Kidney (tissue), 14 donors: ENCODE data around the gene LAMA5. TPM values are rescaled to one million over a fixed set of nuclear protein-coding genes. Genes with fewer than 3 reads are reported as not detected.

Experiments used
- DNase-seq, 5 donors: peaks; one replicate each; pipeline ENCODE4 v3.0.0-alpha.2; 2013 to 2020
- FAIRE-seq: peaks from 2 replicates; lab custom pipeline; 2012; peaks lifted over from hg19 to GRCh38; lab: Jason Lieb, UNC
- H3K27ac ChIP-seq, 2 donors: one replicate each; pipeline ENCODE4 v1.7.0; 2013; ENCODE audit warnings: low read depth in 2 of 2, low read length in 2 of 2, inconsistent platforms in 1 of 2
- H3K27me3 ChIP-seq: one replicate; pipeline ENCODE4 v1.7.1; 2013; ENCODE audit warnings: low read length, inconsistent platforms; ENCODE audit not compliant: control insufficient read depth, insufficient read depth
- H3K36me3 ChIP-seq, 3 donors: one replicate each; pipeline versions ENCODE4 v1.7.0 to v1.7.1; 2013; ENCODE audit warnings: low read length in 3 of 3, control low read depth in 1 of 3, inconsistent platforms in 1 of 3; ENCODE audit not compliant: insufficient read depth in 3 of 3, control insufficient read depth in 2 of 3
- H3K4me1 ChIP-seq, 3 donors: one replicate each; pipeline versions ENCODE4 v1.7.0 to v1.7.1; 2013; ENCODE audit warnings: low read length in 3 of 3, inconsistent platforms in 1 of 3, low read depth in 1 of 3; ENCODE audit not compliant: control insufficient read depth in 2 of 3, insufficient read depth in 2 of 3
- H3K4me3 ChIP-seq, 3 donors: one replicate each; pipeline versions ENCODE4 v1.7.0 to v1.8.1; 2013; ENCODE audit warnings: low read length in 3 of 3, control low read depth in 1 of 3, inconsistent platforms in 1 of 3
- H3K9ac ChIP-seq, 3 donors: one replicate each; pipeline versions ENCODE4 v1.7.0 to v1.7.1; 2013; ENCODE audit warnings: low read length in 3 of 3, control low read depth in 1 of 3, inconsistent platforms in 1 of 3
- H3K9me3 ChIP-seq, 3 donors: one replicate each; pipeline versions ENCODE4 v1.7.0 to v1.7.1; 2013; ENCODE audit warnings: low read length in 3 of 3, control low read depth in 1 of 3, inconsistent platforms in 1 of 3; ENCODE audit not compliant: control insufficient read depth in 2 of 3, insufficient read depth in 1 of 3
- intact Hi-C: fragments of 100-400 bp; cut with DNase I; formaldehyde crosslinking; loops from one replicate; pipeline ENCODE4 v1.11.1; 2022
- polyA plus RNA-seq: library from polyadenylated mRNA; stranded (reverse); fragments of 350-450 nt; fragmentation: Illumina TruSeq; extraction: RNeasy Lipid Tissue Mini Kit (QIAGEN cat#74804); gene quantifications from one replicate; pipeline ENCODE4 v1.2.3, GENCODE V29; 2014; ENCODE audit warnings: low read depth, low replicate concordance; ENCODE audit not compliant: insufficient read depth
- total RNA-seq: library from RNA; stranded (reverse); fragmentation: NEBNext Ultra II Directional; extraction: Animal tissue kit (Norgen Biotek cat#: 25700); gene quantifications from one replicate; pipeline ENCODE4 v1.2.1, GENCODE V29; 2021
- TF ChIP-seq, protein P1 (sequence below): IDR thresholded peaks from 3 replicates; pipeline ENCODE4 v1.5.1; 2012; ENCODE audit warnings: mild to moderate bottlenecking, moderate library complexity, borderline replicate concordance; ENCODE audit not compliant: insufficient read depth; ENCODE audit errors: extremely low read depth
- donor health status: control.
- donor health status: control.
- donor health status: control.
- donor health status: control.
- donor health status: control.
- donor health status: DM: yes; HTN: yes; CAD: no.
- donor health status: Normal renal cell carcinoma (clear cell type).

The LAMA5 gene
- total and polyA plus RNA-seq, 2 donors from 2014 or later, result 94.0 to 342 TPM

GRCh38 chr20:62296724-62297448, 70.2 kb downstream of the LAMA5 start:
- peaks cover 0 to 23% (median 23%) of the 10 kb centered on the region in 3 donors for H3K36me3 ChIP-seq
- intact Hi-C loops, result no loop called here
- H3K9ac ChIP-seq, result no peak overlapping the region
- H3K27me3 ChIP-seq, result no peaks in the 10 kb centered on the region
- no peak overlapping the region for H3K4me3 ChIP-seq
- TF ChIP-seq, protein P1, sequence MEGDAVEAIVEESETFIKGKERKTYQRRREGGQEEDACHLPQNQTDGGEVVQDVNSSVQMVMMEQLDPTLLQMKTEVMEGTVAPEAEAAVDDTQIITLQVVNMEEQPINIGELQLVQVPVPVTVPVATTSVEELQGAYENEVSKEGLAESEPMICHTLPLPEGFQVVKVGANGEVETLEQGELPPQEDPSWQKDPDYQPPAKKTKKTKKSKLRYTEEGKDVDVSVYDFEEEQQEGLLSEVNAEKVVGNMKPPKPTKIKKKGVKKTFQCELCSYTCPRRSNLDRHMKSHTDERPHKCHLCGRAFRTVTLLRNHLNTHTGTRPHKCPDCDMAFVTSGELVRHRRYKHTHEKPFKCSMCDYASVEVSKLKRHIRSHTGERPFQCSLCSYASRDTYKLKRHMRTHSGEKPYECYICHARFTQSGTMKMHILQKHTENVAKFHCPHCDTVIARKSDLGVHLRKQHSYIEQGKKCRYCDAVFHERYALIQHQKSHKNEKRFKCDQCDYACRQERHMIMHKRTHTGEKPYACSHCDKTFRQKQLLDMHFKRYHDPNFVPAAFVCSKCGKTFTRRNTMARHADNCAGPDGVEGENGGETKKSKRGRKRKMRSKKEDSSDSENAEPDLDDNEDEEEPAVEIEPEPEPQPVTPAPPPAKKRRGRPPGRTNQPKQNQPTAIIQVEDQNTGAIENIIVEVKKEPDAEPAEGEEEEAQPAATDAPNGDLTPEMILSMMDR, result no peak
- FAIRE-seq, result no peak
- H3K4me1 ChIP-seq, result no peaks in the 10 kb centered on the region
- no peak for DNase-seq
- H3K9me3 ChIP-seq, result no peaks in the 10 kb centered on the region
- H3K27ac ChIP-seq, result no peak overlapping the region

DNA sequence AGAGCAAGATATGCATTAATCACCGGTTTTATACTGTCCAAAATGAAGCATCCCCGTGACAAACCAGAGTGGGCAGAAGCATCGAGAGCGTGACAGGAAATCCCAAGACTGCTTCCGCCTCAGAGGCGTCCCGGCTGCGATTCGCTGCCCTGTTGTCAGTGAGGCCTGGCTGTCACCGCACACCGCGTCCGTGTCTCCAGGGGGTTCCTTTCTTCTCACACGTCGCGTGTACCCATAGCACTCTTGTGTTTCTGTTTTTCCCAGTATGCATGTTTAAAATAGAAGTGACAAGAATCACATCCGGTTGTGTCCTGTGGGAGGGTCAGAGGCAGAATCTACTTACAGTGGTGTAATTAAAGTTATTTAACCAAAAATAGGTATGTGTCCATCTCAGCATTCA, 72.6 kb downstream of the LAMA5 start:
- Histone ChIP-seq H3K27ac (no peak overlapping the region), H3K36me3 (peaks cover 0 to 31% (median 27%) of the 10 kb centered on the region in 3 donors), H3K4me1 (no peaks in the 10 kb centered on the region), H3K27me3 (no peaks in the 10 kb centered on the region), H3K9ac (no peak overlapping the region), H3K9me3 (no peaks in the 10 kb centered on the region), H3K4me3 (no peak overlapping the region)
- TF ChIP-seq, protein P1, result no peak
- intact Hi-C loops, result no loop called here
- FAIRE-seq (no peak), DNase-seq (no peak)

GRCh38 chr20:62293946-62294345, 73.2 kb downstream of the LAMA5 start:
- Histone ChIP-seq H3K36me3 (peaks cover 0 to 31% (median 28%) of the 10 kb centered on the region in 3 donors), H3K4me1 (no peaks in the 10 kb centered on the region), H3K27me3 (no peaks in the 10 kb centered on the region), H3K9me3 (no peaks in the 10 kb centered on the region), H3K27ac (no peak overlapping the region), H3K4me3 (no peak overlapping the region), H3K9ac (no peak overlapping the region)
- DNase-seq (no peak), FAIRE-seq (no peak)
- intact Hi-C loops, result no loop called here
- TF ChIP-seq, protein P1, result no peak
